Tibial nerve (tissue), 4 donors: Measurements from ENCODE around the gene CAMTA1. TPM values are rescaled to one million over a fixed set of nuclear protein-coding genes. Genes with fewer than 3 reads are reported as not detected.

Experiments used
- DNase-seq, 2 donors: peaks; one replicate each; pipeline ENCODE4 v3.0.0-alpha.2; 2019; ENCODE audit warnings: low spot score in 2 of 2
- H3K27ac ChIP-seq, 4 donors: fragments of 200-600 bp; sonication (generic) in 3 of 4; one replicate each; pipeline ENCODE4 v1.5.1; 2017 to 2019; ENCODE audit warnings: mild to moderate bottlenecking in 1 of 4
- H3K27me3 ChIP-seq, 2 donors: fragments of 200-600 bp; sonication (generic) in 1 of 2; one replicate each; pipeline versions ENCODE4 v1.5.1 to v1.6.0; 2017 to 2019
- H3K36me3 ChIP-seq, 3 donors: fragments of 200-600 bp; sonication (generic); one replicate each; pipeline ENCODE4 v1.5.1; 2018 to 2019
- H3K4me1 ChIP-seq, 4 donors: fragments of 200-600 bp; sonication (generic) in 3 of 4; one replicate each; pipeline ENCODE4 v1.5.1; 2017 to 2019
- H3K4me3 ChIP-seq, 4 donors: fragments of 200-600 bp; sonication (generic) in 3 of 4; one replicate each; pipeline ENCODE4 v1.5.1; 2017 to 2019; ENCODE audit warnings: mild to moderate bottlenecking in 1 of 4, moderate library complexity in 1 of 4
- H3K9me3 ChIP-seq, 4 donors: fragments of 200-600 bp; sonication (generic) in 3 of 4; one replicate each; pipeline ENCODE4 v1.5.1; 2017 to 2019
- CTCF ChIP-seq, 5 experiments: fragments of 200-600 bp in 3 of 5; fragments of 450-650 bp in 2 of 5; sonication (generic) in 3 of 5; IDR thresholded peaks; one replicate each; pipeline ENCODE4 v1.5.1; 2016 to 2019; ENCODE audit warnings: antibody characterized with exemption in 5 of 5, mild to moderate bottlenecking in 3 of 5, moderate library complexity in 2 of 5
- EP300 ChIP-seq, 2 donors: sonication (generic); formaldehyde crosslinking; IDR thresholded peaks; one replicate each; pipeline ENCODE4 v1.6.1; 2017; ENCODE audit warnings: antibody characterized with exemption in 2 of 2, mild to moderate bottlenecking in 1 of 2
- POLR2A ChIP-seq, 2 donors: fragments of 450-650 bp; IDR thresholded peaks; one replicate each; pipeline ENCODE4 v1.6.1; 2017; ENCODE audit warnings: antibody characterized with exemption in 2 of 2, mild to moderate bottlenecking in 2 of 2, moderate library complexity in 2 of 2
- WGBS, 2 donors: methylation state at CpG; one replicate each; pipeline ENCODE4 v1.1.5; 2018; 5-methylcytosine and 5-hydroxymethylcytosine counted together
- total RNA-seq, 4 donors: library from RNA; depleted of rRNA; stranded (reverse); fragments of >200 nt; gene quantifications; one replicate each; pipeline ENCODE4 v1.1.0, GENCODE V29; 2016

Gene CAMTA1
- total RNA-seq, 4 donors from 2014 or later: 41.8 to 104 (median 87.2) TPM

- Histone ChIP-seq H3K36me3 (no peaks in the 10 kb centered on the region), H3K27ac (no peak overlapping the region), H3K4me3 (no peak overlapping the region), H3K27me3 (no peaks in the 10 kb centered on the region), H3K4me1 (peaks cover 0 to 17% (median 2%) of the 10 kb centered on the region in 4 donors), H3K9me3 (peaks cover 0 to 18% (median 0%) of the 10 kb centered on the region in 4 donors)
- DNase-seq: no peak
- 46 to 60% methylated on average over 10 of the region's 10 CpGs for WGBS, 2 donors
- TF ChIP-seq CTCF (IDR thresholded peaks at IDR 0.05) (no peak), EP300 (IDR thresholded peaks at IDR 0.05) (no peak), POLR2A (IDR thresholded peaks at IDR 0.05) (no peak)
These were observed 506.9 kb downstream of the CAMTA1 start for GRCh38 chr1:7292036-7292681.

GRCh38 chr1:7292714-7293419 is 507.6 kb downstream of the CAMTA1 start:
- H3K9me3 ChIP-seq: peaks cover 0 to 17% (median 0%) of the 10 kb centered on the region in 4 donors
- WGBS, 2 donors: 71 to 79% methylated on average over 17 of the region's 17 CpGs
- H3K27ac ChIP-seq: no peak overlapping the region
- no peaks in the 10 kb centered on the region for H3K36me3 ChIP-seq
- peaks cover 0 to 17% (median 2%) of the 10 kb centered on the region in 4 donors for H3K4me1 ChIP-seq
- TF ChIP-seq POLR2A (IDR thresholded peaks at IDR 0.05) (no peak), CTCF (IDR thresholded peaks at IDR 0.05) (no peak), EP300 (IDR thresholded peaks at IDR 0.05) (no peak)
- no peaks in the 10 kb centered on the region for H3K27me3 ChIP-seq
- H3K4me3 ChIP-seq: no peak overlapping the region
- DNase-seq: no peak

GRCh38 chr1:7293702-7294629 is 508.7 kb downstream of the CAMTA1 start:
- TF ChIP-seq CTCF (IDR thresholded peaks at IDR 0.05) (no peak), EP300 (IDR thresholded peaks at IDR 0.05) (no peak), POLR2A (IDR thresholded peaks at IDR 0.05) (no peak)
- WGBS, 2 donors: 75% methylated on average over 16 of the region's 16 CpGs
- H3K36me3 ChIP-seq: no peaks in the 10 kb centered on the region
- H3K27ac ChIP-seq: no peak overlapping the region
- no peak for DNase-seq
- H3K9me3 ChIP-seq: peaks cover 0 to 17% (median 0%) of the 10 kb centered on the region in 4 donors
- peaks cover 0 to 27% (median 6%) of the 10 kb centered on the region in 4 donors for H3K4me1 ChIP-seq
- no peak overlapping the region for H3K4me3 ChIP-seq
- no peaks in the 10 kb centered on the region for H3K27me3 ChIP-seq

GRCh38 chr1:7294636-7295035 is 509.4 kb downstream of the CAMTA1 start:
- Histone ChIP-seq H3K27ac (no peak overlapping the region), H3K4me3 (no peak overlapping the region), H3K27me3 (no peaks in the 10 kb centered on the region), H3K36me3 (no peaks in the 10 kb centered on the region), H3K9me3 (peaks cover 0 to 17% (median 0%) of the 10 kb centered on the region in 4 donors), H3K4me1 (peaks cover 0 to 33% (median 6%) of the 10 kb centered on the region in 4 donors)
- TF ChIP-seq EP300 (IDR thresholded peaks at IDR 0.05) (no peak), CTCF (IDR thresholded peaks at IDR 0.05) (no peak), POLR2A (IDR thresholded peaks at IDR 0.05) (no peak)
- WGBS, 2 donors: 89 to 93% methylated on average over 7 of the region's 7 CpGs
- no peak for DNase-seq
